K562 (cell line): ENCODE data around the gene SLC39A7. TPM values are rescaled to one million over a fixed set of nuclear protein-coding genes. Genes with fewer than 3 reads are reported as not detected.

ENCODE experiments used
- ATAC-seq: fragments of 200-7000 bp; cut with Tn5 transposase; 3 replicates; pipeline ENCODE4 v1.9.1; 2020; ENCODE audit warnings: moderate library complexity
- BruUV-seq: library from RNA; stranded (reverse); fragments of 400-500 nt; replicated peaks from 2 replicates; lab custom pipeline; 2021; lab: Mats Ljungman, UMichigan
- CTCF ChIA-PET: fragments of 300-600 bp; formaldehyde crosslinking; extraction: SDS; loops from one replicate; lab custom pipeline; 2021; ENCODE audit warnings: low intra/inter-chr PET ratio; lab: Yijun Ruan, JAX
- POLR2A ChIA-PET: fragments of 300-600, 350-650 bp; sonication (Branson Sonifier 250); formaldehyde crosslinking; extraction: SDS; loops from one replicate; lab custom pipeline; 2021; ENCODE audit warnings: antibody characterized with exemption, inconsistent platforms; lab: Yijun Ruan, JAX
- DNase-seq, 4 experiments: peaks; one replicate each; pipeline versions ENCODE4 v3.0.0 to v3.0.0-alpha.2; 2011 to 2018; ENCODE audit warnings: low spot score in 3 of 4, mixed read lengths in 3 of 4; ENCODE audit errors: extremely low read depth in 1 of 4
- FAIRE-seq: peaks from 2 replicates; lab custom pipeline; 2011; peaks lifted over from hg19 to GRCh38; lab: Jason Lieb, UNC
- H2AFZ ChIP-seq: 2 replicates; pipeline ENCODE4 v1.6.0; 2011; ENCODE audit warnings: low read depth, low read length, control low read depth, inconsistent platforms
- H3K27ac ChIP-seq: fragments of 200-600 bp; 3 replicates; pipeline ENCODE4 v1.8.0; 2011; ENCODE audit warnings: low read depth, mild to moderate bottlenecking, control low read depth, inconsistent platforms, low read length, moderate library complexity, mixed read lengths; ENCODE audit errors: extremely low read depth
- H3K27me3 ChIP-seq, 2 experiments: fragments of 300-600 bp in 1 of 2; 2 replicates in 1 of 2; 3 replicates in 1 of 2; pipeline versions ENCODE4 v1.6.0 to v1.8.0; 2011; ENCODE audit warnings: inconsistent platforms in 2 of 2, low read length in 2 of 2, mild to moderate bottlenecking in 1 of 2, mixed read lengths in 1 of 2, moderate library complexity in 1 of 2; ENCODE audit not compliant: control insufficient read depth in 2 of 2, insufficient read depth in 2 of 2
- H3K36me3 ChIP-seq: fragments of 300-600 bp; 3 replicates; pipeline ENCODE4 v1.8.0; 2011; ENCODE audit warnings: mild to moderate bottlenecking, low read length, inconsistent platforms; ENCODE audit not compliant: control insufficient read depth, insufficient read depth
- H3K4me1 ChIP-seq, 2 experiments: fragments of 200-600 bp in 1 of 2; replicated peaks in 1 of 2; 2 replicates in 1 of 2; 3 replicates in 1 of 2; pipeline versions ENCODE4 v1.5.1 to v1.8.0; 2011; ENCODE audit warnings: inconsistent platforms in 2 of 2, low read length in 2 of 2, mild to moderate bottlenecking in 1 of 2, mixed read lengths in 1 of 2, moderate library complexity in 1 of 2; ENCODE audit not compliant: control insufficient read depth in 2 of 2, insufficient read depth in 2 of 2
- H3K4me2 ChIP-seq: 2 replicates; pipeline ENCODE4 v1.6.1; 2011; ENCODE audit warnings: low read length, control low read depth, inconsistent platforms, mixed read lengths; ENCODE audit not compliant: insufficient read depth
- H3K4me3 ChIP-seq: fragments of 200-600 bp; sonication (generic), shearing (Covaris generic); 2 replicates; pipeline ENCODE4 v1.5.1; 2016; ENCODE audit warnings: control low read depth, inconsistent platforms
- H3K79me2 ChIP-seq: fragments of 200-600 bp; 3 replicates; pipeline ENCODE4 v1.8.0; 2011; ENCODE audit warnings: low read length, inconsistent platforms; ENCODE audit not compliant: control insufficient read depth, insufficient read depth
- H3K9ac ChIP-seq, 2 experiments: 2 replicates each; pipeline versions ENCODE4 v1.6.0 to v1.6.1; 2011; ENCODE audit warnings: low read depth in 2 of 2, low read length in 2 of 2, control low read depth in 1 of 2, inconsistent platforms in 1 of 2, mild to moderate bottlenecking in 1 of 2, mixed read lengths in 1 of 2; ENCODE audit not compliant: insufficient read depth in 1 of 2
- H3K9me1 ChIP-seq: one replicate; pipeline ENCODE4 v1.6.0; 2011; ENCODE audit warnings: inconsistent platforms, mild to moderate bottlenecking, low read length, moderate library complexity; ENCODE audit not compliant: control insufficient read depth, insufficient read depth
- H3K9me3 ChIP-seq: replicated peaks from 2 replicates; pipeline ENCODE4 v1.5.1; 2011; ENCODE audit warnings: low read depth, low read length, inconsistent platforms; ENCODE audit not compliant: control insufficient read depth, insufficient read depth
- H4K20me1 ChIP-seq: replicated peaks from 2 replicates; pipeline ENCODE4 v1.6.1; 2011; ENCODE audit warnings: low read length, inconsistent platforms, mixed read lengths; ENCODE audit not compliant: control insufficient read depth, insufficient read depth
- CSDE1 ChIP-seq, 2 experiments: fragments of 450-650 bp; IDR thresholded peaks; 2 replicates each; pipeline ENCODE4 v1.6.1; 2016; ENCODE audit warnings: mild to moderate bottlenecking in 1 of 2
- GATA2 ChIP-seq: sonication (generic); formaldehyde crosslinking; IDR thresholded peaks from 2 replicates; pipeline ENCODE4 v1.4.0; 2020; ENCODE audit warnings: mild to moderate bottlenecking, missing genetic modification reagents
- WGBS: fragments of 100-300 bp; shearing (Covaris generic); methylation state at CpG from one replicate; pipeline ENCODE4 v1.1.6; 2016; ENCODE audit warnings: low coverage, mixed read lengths; ENCODE audit not compliant: insufficient coverage; ENCODE audit errors: missing lambda C conversion rate; 5-methylcytosine and 5-hydroxymethylcytosine counted together
- in situ Hi-C: fragments of 300-500 bp; cut with MboI; formaldehyde crosslinking; loops from 4 replicates; pipeline ENCODE4 v1.15.0; 2018; ENCODE audit warnings: inconsistent platforms, mixed read lengths
- intact Hi-C: fragments of 100-400 bp; cut with micrococcal nuclease; formaldehyde crosslinking; loops from 2 replicates; pipeline ENCODE4 v1.14.2; 2022
- polyA plus RNA-seq, 8 experiments: library from polyadenylated mRNA; depleted of rRNA in 4 of 8; stranded (reverse) in 5 of 8; unstranded in 3 of 8; fragments of >200 nt; fragmentation: Nextera tagmentation in 2 of 8; fragmentation: Illumina TruSeq in 1 of 8; extraction: Ambion mirVana in 2 of 8; extraction: Trizol in 1 of 8; gene quantifications; 2 replicates each; pipeline versions ENCODE4 v1.2.1 to v1.2.3, GENCODE V29; 2011 to 2014; ENCODE audit warnings: inconsistent platforms in 1 of 8, missing spikeins in 1 of 8
- total RNA-seq, 7 experiments: library from RNA; depleted of rRNA in 6 of 7; stranded (reverse); fragments of >200 nt in 6 of 7; fragmentation: Illumina TruSeq in 2 of 7; extraction: Trizol in 2 of 7; gene quantifications; 2 replicates each; pipeline versions ENCODE4 v1.2.1 to v1.2.3, GENCODE V29; 2011 to 2021; ENCODE audit warnings: low replicate concordance in 1 of 7
- TF ChIP-seq, protein P1 (sequence below), 2 experiments: IDR thresholded peaks in 1 of 2; conservative IDR thresholded peaks in 1 of 2; 2 replicates each; pipeline ENCODE4 v1.6.1; 2016; ENCODE audit warnings: low read depth in 2 of 2, mild to moderate bottlenecking in 1 of 2, missing compliant biosample characterization in 1 of 2, missing genetic modification characterization in 1 of 2, moderate library complexity in 1 of 2

Gene SLC39A7
- total and polyA plus RNA-seq, 9 of the 15 experiments (the other 6 are each of a cell fraction or from before 2014, with no cell fraction given), result 21.7 to 169 (median 121) TPM

DNA sequence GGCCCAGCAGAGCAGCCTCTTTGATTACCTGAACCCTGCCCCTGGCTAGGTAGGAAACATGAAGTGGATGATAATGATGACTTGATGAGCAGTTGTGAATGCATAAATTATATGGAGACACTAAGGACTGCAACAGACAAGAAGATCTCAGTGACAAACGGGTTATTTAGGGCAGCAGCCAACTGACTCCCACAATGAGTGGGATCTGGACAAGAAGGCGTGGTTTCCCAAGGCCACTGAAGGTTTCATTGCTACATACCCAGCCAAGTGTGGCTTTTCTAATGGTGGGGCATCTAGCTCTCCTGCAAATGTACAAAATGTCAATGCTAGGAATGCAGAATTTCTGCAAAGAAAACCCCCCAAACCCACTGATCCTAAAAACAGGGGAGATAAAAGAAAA lies 37.1 kb downstream of the SLC39A7 start:
- 0% methylated on average over 2 of the region's 2 CpGs for WGBS
- Histone ChIP-seq H3K9ac (no peak overlapping the region), H3K36me3 (no peaks in the 10 kb centered on the region), H3K27me3 (peaks cover 57 to 72% of the 10 kb centered on the region in 2 experiments), H2AFZ (no peak overlapping the region), H3K4me2 (no peak overlapping the region), H3K27ac (no peak overlapping the region), H4K20me1 (0 out of 2 replicates have a peak, but pooled peaks cover 3% of the 10 kb centered on the region), H3K9me1 (no peaks in the 10 kb centered on the region), H3K9me3 (no peaks in the 10 kb centered on the region), H3K79me2 (no peaks in the 10 kb centered on the region)
- DNase-seq (no peak), ATAC-seq (no peak)
- POLR2A ChIA-PET, result interaction anchor here (0.6 to 7.1 kb wide), 3 partner anchors 11 to 1081 kb away, joined by 3 to 57 read pairs (median 3); partner anchors contain the start of genes RPS18 and VPS52
- in situ Hi-C loops, result no loop called here
- intact Hi-C loops, result no loop called here
- CTCF ChIA-PET, result no interaction called here
- no peak for TF ChIP-seq GATA2 (CRISPR knock-in tag)
- TF ChIP-seq CSDE1 (IDR thresholded peaks at IDR 0.05), result no peak
- TF ChIP-seq, protein P1, sequence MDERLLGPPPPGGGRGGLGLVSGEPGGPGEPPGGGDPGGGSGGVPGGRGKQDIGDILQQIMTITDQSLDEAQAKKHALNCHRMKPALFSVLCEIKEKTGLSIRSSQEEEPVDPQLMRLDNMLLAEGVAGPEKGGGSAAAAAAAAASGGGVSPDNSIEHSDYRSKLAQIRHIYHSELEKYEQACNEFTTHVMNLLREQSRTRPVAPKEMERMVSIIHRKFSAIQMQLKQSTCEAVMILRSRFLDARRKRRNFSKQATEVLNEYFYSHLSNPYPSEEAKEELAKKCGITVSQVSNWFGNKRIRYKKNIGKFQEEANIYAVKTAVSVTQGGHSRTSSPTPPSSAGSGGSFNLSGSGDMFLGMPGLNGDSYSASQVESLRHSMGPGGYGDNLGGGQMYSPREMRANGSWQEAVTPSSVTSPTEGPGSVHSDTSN (CRISPR knock-in tag; IDR thresholded peaks at IDR 0.05; ENCODE audit: low read depth), result no peak
- TF ChIP-seq, protein P1 (tag; conservative IDR thresholded peaks at IDR 0.05; ENCODE audit: low read depth), result 0 out of 2 replicates have a peak, but pooled peaks have one; percentile 20
- TF ChIP-seq, all 486 proteins: peak for 1
- no peaks in the 10 kb centered on the region for H3K4me1 ChIP-seq
- no TSS peak for BruUV-seq
- no peak overlapping the region for H3K4me3 ChIP-seq
- no peak for FAIRE-seq
